Mesenchymal stem cell (in vitro differentiated cells and primary cell): Measurements from ENCODE around the gene CEBPG.

ENCODE experiments used
- DNase-seq: peaks from one replicate; pipeline ENCODE4 v3.0.0-alpha.2; 2013
- H2AFZ ChIP-seq: one replicate; pipeline ENCODE4 v1.6.1; 2013; ENCODE audit warnings: low read depth, mild to moderate bottlenecking, control low read depth, inconsistent platforms, low read length, moderate library complexity
- H2AK5ac ChIP-seq: 2 replicates; pipeline ENCODE4 v1.6.1; 2013; ENCODE audit warnings: low read length, moderate library complexity, mild to moderate bottlenecking, inconsistent platforms; ENCODE audit not compliant: severe bottlenecking
- H2BK120ac ChIP-seq: one replicate; pipeline ENCODE4 v1.6.1; 2013; ENCODE audit warnings: low read depth, mild to moderate bottlenecking, inconsistent platforms, low read length, moderate library complexity
- H2BK12ac ChIP-seq, 2 experiments: one replicate each; pipeline ENCODE4 v1.6.1; 2013; ENCODE audit warnings: inconsistent platforms in 2 of 2, low read length in 2 of 2, mild to moderate bottlenecking in 2 of 2, moderate library complexity in 2 of 2, control low read depth in 1 of 2
- H2BK15ac ChIP-seq: one replicate; pipeline ENCODE4 v1.6.1; 2013; ENCODE audit warnings: mild to moderate bottlenecking, low read depth, inconsistent platforms; ENCODE audit not compliant: poor library complexity, severe bottlenecking
- H2BK5ac ChIP-seq: 2 replicates; pipeline ENCODE4 v1.6.1; 2013; ENCODE audit warnings: low read depth, mild to moderate bottlenecking, low read length, control low read depth, inconsistent platforms; ENCODE audit not compliant: poor library complexity, severe bottlenecking
- H3K14ac ChIP-seq, 2 experiments: one replicate each; pipeline ENCODE4 v1.6.1; 2013; ENCODE audit warnings: inconsistent platforms in 2 of 2, low read length in 2 of 2, control low read depth in 1 of 2, mild to moderate bottlenecking in 1 of 2, moderate library complexity in 1 of 2
- H3K18ac ChIP-seq, 2 experiments: one replicate each; pipeline ENCODE4 v1.6.1; 2013; ENCODE audit warnings: inconsistent platforms in 2 of 2, low read length in 2 of 2, control low read depth in 1 of 2, low read depth in 1 of 2, mild to moderate bottlenecking in 1 of 2
- H3K23ac ChIP-seq, 2 experiments: one replicate each; pipeline ENCODE4 v1.6.1; 2013; ENCODE audit warnings: inconsistent platforms in 2 of 2, low read length in 2 of 2, mild to moderate bottlenecking in 2 of 2, moderate library complexity in 2 of 2, control low read depth in 1 of 2
- H3K27ac ChIP-seq: 2 replicates; pipeline ENCODE4 v1.5.1; 2013; ENCODE audit warnings: mild to moderate bottlenecking, moderate library complexity, low read length, control low read depth, inconsistent platforms; ENCODE audit not compliant: poor library complexity, severe bottlenecking
- H3K27me3 ChIP-seq, 2 experiments: 2 replicates each; pipeline versions ENCODE4 v1.6.1 to v1.7.0; 2013; ENCODE audit warnings: low read length in 2 of 2, mild to moderate bottlenecking in 2 of 2, moderate library complexity in 2 of 2, control low read depth in 1 of 2, inconsistent platforms in 1 of 2; ENCODE audit not compliant: control insufficient read depth in 1 of 2, insufficient read depth in 1 of 2
- H3K36me3 ChIP-seq, 2 experiments: 2 replicates each; pipeline versions ENCODE4 v1.6.1 to v1.7.0; 2013; ENCODE audit warnings: low read length in 2 of 2, control low read depth in 1 of 2, inconsistent platforms in 1 of 2, low read depth in 1 of 2, mild to moderate bottlenecking in 1 of 2; ENCODE audit not compliant: insufficient read depth in 2 of 2, control insufficient read depth in 1 of 2
- H3K4ac ChIP-seq, 2 experiments: one replicate each; pipeline ENCODE4 v1.6.1; 2013; ENCODE audit warnings: inconsistent platforms in 2 of 2, low read length in 2 of 2, mild to moderate bottlenecking in 2 of 2, moderate library complexity in 2 of 2, control low read depth in 1 of 2, low read depth in 1 of 2
- H3K4me1 ChIP-seq: 2 replicates; pipeline ENCODE4 v1.6.1; 2013; ENCODE audit warnings: low read depth, low read length, control low read depth; ENCODE audit not compliant: control insufficient read depth, insufficient read depth
- H3K4me2 ChIP-seq: 2 replicates; pipeline ENCODE4 v1.6.1; 2013; ENCODE audit warnings: low read length, mild to moderate bottlenecking, inconsistent platforms; ENCODE audit not compliant: poor library complexity, severe bottlenecking
- H3K4me3 ChIP-seq, 2 experiments: 2 replicates each; pipeline versions ENCODE4 v1.5.1 to v1.7.0; 2013; ENCODE audit warnings: low read length in 2 of 2, mild to moderate bottlenecking in 2 of 2, control low read depth in 1 of 2, low read depth in 1 of 2; ENCODE audit not compliant: insufficient read depth in 1 of 2
- H3K79me1 ChIP-seq: replicated peaks from 2 replicates; pipeline ENCODE4 v1.6.1; 2013; ENCODE audit warnings: mild to moderate bottlenecking, control low read depth, low read length, inconsistent platforms; ENCODE audit not compliant: poor library complexity, severe bottlenecking
- H3K9ac ChIP-seq: 2 replicates; pipeline ENCODE4 v1.7.0; 2013; ENCODE audit warnings: mild to moderate bottlenecking, low read length, moderate library complexity
- H3K9me3 ChIP-seq: 2 replicates; pipeline ENCODE4 v1.7.0; 2013; ENCODE audit warnings: mild to moderate bottlenecking, low read length; ENCODE audit not compliant: control insufficient read depth
- H4K8ac ChIP-seq: one replicate; pipeline ENCODE4 v1.6.1; 2013; ENCODE audit warnings: inconsistent platforms, mild to moderate bottlenecking, low read length, moderate library complexity
- H4K91ac ChIP-seq: one replicate; pipeline ENCODE4 v1.6.1; 2013; ENCODE audit warnings: mild to moderate bottlenecking, low read length, inconsistent platforms
- WGBS: methylation state at CpG from one replicate; pipeline ENCODE4 v1.1.7; 2013; ENCODE audit warnings: mixed read lengths; 5-methylcytosine and 5-hydroxymethylcytosine counted together

Gene CEBPG

DNA sequence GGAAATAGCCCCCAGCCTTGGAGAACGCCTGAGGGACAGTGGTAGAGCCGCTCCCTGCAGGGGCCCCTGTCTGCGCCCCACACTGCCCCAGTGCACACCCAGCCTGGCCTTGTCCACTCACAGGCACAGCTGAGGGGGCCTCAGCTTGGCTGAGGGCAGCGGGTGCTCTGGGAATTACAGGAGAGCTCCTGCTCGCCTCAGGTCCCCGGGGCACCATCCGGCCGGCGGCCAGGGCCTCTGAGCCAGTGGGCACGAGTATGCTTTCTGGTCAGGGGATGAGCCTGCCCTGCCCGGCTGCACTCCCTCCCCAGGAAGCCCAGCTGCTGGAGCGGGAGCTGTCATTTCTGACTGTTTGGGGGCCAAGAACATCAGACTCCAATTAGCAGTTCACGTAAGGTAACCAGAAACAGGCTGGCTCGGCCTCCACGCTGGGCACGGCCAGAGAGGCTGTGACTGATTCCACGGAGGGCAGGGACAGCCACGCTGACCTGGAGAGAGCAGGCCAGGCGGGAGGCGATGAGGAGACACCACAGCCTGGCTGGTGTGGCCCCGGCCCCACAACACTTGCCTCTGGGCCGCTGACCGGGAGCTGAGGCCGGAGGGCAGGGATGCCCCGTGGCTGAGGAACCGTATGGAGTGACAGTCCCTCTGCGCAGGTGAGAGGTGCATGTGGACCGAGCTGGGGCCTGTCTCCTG lies 15.4 kb downstream of the CEBPG start:
- no peak overlapping the region for H3K27ac ChIP-seq
- no peak overlapping the region for H2BK15ac ChIP-seq
- H3K9ac ChIP-seq: peak overlapping the region; percentile 11
- H2AK5ac ChIP-seq: no peak overlapping the region
- peaks cover 44% of the 10 kb centered on the region for H3K4me1 ChIP-seq
- no peak overlapping the region for H3K23ac ChIP-seq
- no peak overlapping the region for H3K18ac ChIP-seq
- H2BK12ac ChIP-seq: no peak overlapping the region
- no peak overlapping the region for H3K14ac ChIP-seq
- no peak overlapping the region for H3K4me2 ChIP-seq
- H2BK5ac ChIP-seq: no peak overlapping the region
- no peaks in the 10 kb centered on the region for H3K9me3 ChIP-seq
- peaks cover 64% of the 10 kb centered on the region for H3K79me1 ChIP-seq
- no peaks in the 10 kb centered on the region for H3K27me3 ChIP-seq
- H2AFZ ChIP-seq: no peak overlapping the region
- 94% methylated on average over 28 of the region's 28 CpGs for WGBS
- peak overlapping the region in 1 of 2 experiments; percentile 41 for H3K4me3 ChIP-seq
- no peak for DNase-seq
- no peak overlapping the region for H4K91ac ChIP-seq
- no peak overlapping the region for H4K8ac ChIP-seq
- no peak overlapping the region for H3K4ac ChIP-seq
- no peak overlapping the region for H2BK120ac ChIP-seq
- H3K36me3 ChIP-seq: peaks cover 8 to 56% of the 10 kb centered on the region in 2 experiments

DNA sequence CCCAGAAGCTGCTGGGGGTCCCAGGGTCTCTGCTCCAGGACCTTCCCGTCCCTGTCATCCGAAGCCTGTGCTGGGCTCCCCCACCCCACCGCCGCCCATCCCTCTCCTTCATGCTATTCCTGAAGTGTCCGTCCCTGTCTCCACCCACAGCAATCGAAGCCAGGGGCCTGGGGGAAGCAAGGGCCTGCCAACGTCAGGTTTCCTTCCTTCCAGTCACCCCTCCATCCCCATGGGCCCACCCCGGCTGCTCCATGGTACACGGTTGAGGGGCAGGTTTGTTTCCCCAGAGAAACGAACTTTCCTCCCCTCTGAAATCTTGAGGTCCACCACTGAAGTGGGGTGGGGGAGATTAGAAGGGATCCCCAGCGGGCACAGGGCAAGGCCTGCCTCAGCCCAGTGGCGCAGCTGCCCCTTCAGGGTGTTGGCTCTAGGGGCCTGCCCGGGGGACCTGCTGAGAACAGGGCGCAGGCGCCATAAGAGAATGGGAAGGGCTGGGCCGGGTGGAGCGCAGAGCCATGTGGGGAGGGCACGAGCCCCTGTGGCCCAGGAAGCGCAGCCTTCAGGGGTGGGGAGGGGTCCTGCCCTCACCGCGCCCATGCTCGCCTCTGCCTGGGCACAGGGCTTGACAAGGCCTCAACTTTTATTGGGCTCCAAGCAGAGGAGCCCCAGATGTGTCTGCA lies 16.1 kb downstream of the CEBPG start:
- no peak overlapping the region for H3K4ac ChIP-seq
- peaks cover 51% of the 10 kb centered on the region for H3K4me1 ChIP-seq
- H3K27ac ChIP-seq: no peak overlapping the region
- H3K9ac ChIP-seq: peak overlapping the region; percentile 11
- no peak overlapping the region for H3K4me3 ChIP-seq
- no peak overlapping the region for H2AFZ ChIP-seq
- H2BK5ac ChIP-seq: no peak overlapping the region
- WGBS: 89% methylated on average over 22 of the region's 22 CpGs
- no peak overlapping the region for H3K4me2 ChIP-seq
- no peak overlapping the region for H4K91ac ChIP-seq
- H3K14ac ChIP-seq: no peak overlapping the region
- peaks cover 58% of the 10 kb centered on the region for H3K79me1 ChIP-seq
- no peak overlapping the region for H3K18ac ChIP-seq
- no peak overlapping the region for H2BK15ac ChIP-seq
- H3K36me3 ChIP-seq: peaks cover 8 to 54% of the 10 kb centered on the region in 2 experiments
- H3K27me3 ChIP-seq: no peaks in the 10 kb centered on the region
- H3K9me3 ChIP-seq: no peaks in the 10 kb centered on the region
- H2BK12ac ChIP-seq: no peak overlapping the region
- H4K8ac ChIP-seq: no peak overlapping the region
- no peak overlapping the region for H2BK120ac ChIP-seq
- DNase-seq: no peak
- H3K23ac ChIP-seq: no peak overlapping the region
- H2AK5ac ChIP-seq: no peak overlapping the region

DNA sequence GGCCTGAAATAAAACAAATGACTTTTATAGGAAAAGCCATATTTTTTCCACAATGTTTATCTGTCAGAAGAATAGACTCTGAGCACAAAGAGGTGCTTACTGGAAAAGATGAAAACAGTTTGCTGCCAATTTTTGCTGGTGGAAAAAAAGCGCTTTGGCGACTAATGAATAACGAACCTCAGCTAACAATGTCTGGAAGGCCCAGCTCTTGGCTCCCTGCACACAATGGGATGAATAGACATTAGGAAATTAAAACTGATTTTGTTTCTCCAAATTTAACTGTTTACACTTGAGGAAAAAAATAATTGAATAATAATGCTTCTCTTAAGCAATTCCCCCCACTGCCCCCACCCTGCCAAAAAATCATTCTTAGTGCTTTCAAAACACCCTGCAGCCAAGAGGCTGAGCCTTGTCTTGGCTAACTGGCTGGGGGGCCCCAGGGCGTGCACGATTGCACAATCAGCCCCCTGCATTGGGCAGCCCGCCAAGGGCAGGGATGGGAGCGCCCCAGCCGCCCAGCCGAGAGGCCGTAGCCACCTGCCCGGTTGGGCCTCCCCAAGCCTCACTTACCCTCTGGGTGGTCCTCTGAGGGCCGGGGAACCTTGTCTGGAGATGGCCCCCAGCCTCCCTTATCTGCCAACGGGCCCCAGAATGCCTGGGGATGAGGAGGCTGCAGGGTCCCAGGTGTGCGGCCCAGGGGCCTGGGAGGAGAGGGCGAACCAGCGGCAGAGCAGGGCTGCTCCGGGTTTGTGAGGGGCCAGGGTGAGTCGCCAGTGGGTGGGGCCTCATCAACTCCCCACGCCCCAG lies 16.8 kb downstream of the CEBPG start:
- Histone ChIP-seq H3K4ac (no peak overlapping the region), H3K23ac (no peak overlapping the region), H3K4me1 (peaks cover 59% of the 10 kb centered on the region), H3K27ac (no peak overlapping the region), H2AFZ (no peak overlapping the region), H3K36me3 (peaks cover 8 to 54% of the 10 kb centered on the region in 2 experiments), H2BK120ac (no peak overlapping the region), H3K79me1 (peaks cover 56% of the 10 kb centered on the region), H3K4me3 (no peak overlapping the region), H2BK15ac (no peak overlapping the region), H3K9ac (peak overlapping the region; percentile 11), H3K18ac (no peak overlapping the region), H3K4me2 (no peak overlapping the region), H2BK12ac (no peak overlapping the region), H3K27me3 (no peaks in the 10 kb centered on the region), H3K14ac (no peak overlapping the region), H2BK5ac (no peak overlapping the region), H2AK5ac (no peak overlapping the region), H3K9me3 (no peaks in the 10 kb centered on the region), H4K91ac (no peak overlapping the region), H4K8ac (peak overlapping the region; percentile 7)
- DNase-seq: no peak
- WGBS: 90% methylated on average over 14 of the region's 19 CpGs
